HG03139 (cell line): ENCODE results near the gene KCNJ4.
"Not testable (repeated sequence)": the region's sequence is repeated elsewhere in the genome, so short reads cannot be mapped to it uniquely, and the experiment has no call there.

Experiments
- ATAC-seq: cut with Tn5 transposase; IDR thresholded peaks from one replicate; pipeline ENCODE4 v1.9.1; 2021; ENCODE audit not compliant: unreplicated experiment

Gene KCNJ4

GRCh38 chr22:38389428-38389818, 65.6 kb downstream of the KCNJ4 start:
- not testable (repeated sequence) for ATAC-seq

- not testable (repeated sequence) for ATAC-seq
These were observed 66.2 kb downstream of the KCNJ4 start for GRCh38 chr22:38388506-38389427.

- not testable (repeated sequence) for ATAC-seq
These were observed 68.1 kb downstream of the KCNJ4 start for GRCh38 chr22:38386918-38387317.

- ATAC-seq = no peak
These were observed 71.6 kb downstream of the KCNJ4 start for GRCh38 chr22:38383417-38383816.

GRCh38 chr22:38381371-38381770, 73.6 kb downstream of the KCNJ4 start:
- not testable (repeated sequence) for ATAC-seq
